PFSK-1 (cell line): Measurements from ENCODE around the gene ANKS1B.

ENCODE experiments used
- POLR2AphosphoS5 ChIP-seq: IDR thresholded peaks from 2 replicates; pipeline ENCODE4 v1.6.1; 2012; ENCODE audit warnings: low read depth, mild to moderate bottlenecking, control low read depth, low read length, moderate library complexity
- REST ChIP-seq, 2 experiments: IDR thresholded peaks; 2 replicates each; pipeline versions ENCODE4 v1.6.1 to v1.8.0; 2011 to 2012; ENCODE audit warnings: low read depth in 2 of 2, low read length in 2 of 2, control low read depth in 1 of 2, inconsistent platforms in 1 of 2, mild to moderate bottlenecking in 1 of 2, moderate library complexity in 1 of 2; ENCODE audit not compliant: insufficient read depth in 1 of 2
- SIN3A ChIP-seq: IDR thresholded peaks from 2 replicates; pipeline ENCODE4 v1.6.1; 2012; ENCODE audit warnings: mild to moderate bottlenecking, low read length, moderate library complexity, borderline replicate concordance; ENCODE audit not compliant: insufficient read depth
- TAF1 ChIP-seq: IDR thresholded peaks from 2 replicates; pipeline ENCODE4 v1.6.1; 2012; ENCODE audit warnings: low read length, control low read depth, borderline replicate concordance; ENCODE audit not compliant: insufficient read depth

GRCh38 chr12:99767809-99768208, 216.9 kb downstream of the ANKS1B start:
- TF ChIP-seq POLR2AphosphoS5 (no peak), TAF1 (no peak), REST (IDR thresholded peaks at IDR 0.05; ENCODE audit: insufficient read depth in 1 of 2, low read depth in 2 of 2, low read length in 2 of 2) (no peak), SIN3A (no peak)
